HG02678 (cell line): ENCODE measurements around the gene GINS1.

Source experiments
- ATAC-seq: cut with Tn5 transposase; IDR thresholded peaks from one replicate; pipeline ENCODE4 v1.9.1; 2021; ENCODE audit warnings: mild to moderate bottlenecking, moderate library complexity; ENCODE audit not compliant: unreplicated experiment

GINS1 gene

GRCh38 chr20:25476106-25477013 lies 68.9 kb downstream of the GINS1 start:
- no peak for ATAC-seq

- no peak for ATAC-seq
Observed at GRCh38 chr20:25477014-25477882, 69.8 kb downstream of the GINS1 start.

GRCh38 chr20:25478889-25479568 lies 71.6 kb downstream of the GINS1 start:
- no peak for ATAC-seq

DNA sequence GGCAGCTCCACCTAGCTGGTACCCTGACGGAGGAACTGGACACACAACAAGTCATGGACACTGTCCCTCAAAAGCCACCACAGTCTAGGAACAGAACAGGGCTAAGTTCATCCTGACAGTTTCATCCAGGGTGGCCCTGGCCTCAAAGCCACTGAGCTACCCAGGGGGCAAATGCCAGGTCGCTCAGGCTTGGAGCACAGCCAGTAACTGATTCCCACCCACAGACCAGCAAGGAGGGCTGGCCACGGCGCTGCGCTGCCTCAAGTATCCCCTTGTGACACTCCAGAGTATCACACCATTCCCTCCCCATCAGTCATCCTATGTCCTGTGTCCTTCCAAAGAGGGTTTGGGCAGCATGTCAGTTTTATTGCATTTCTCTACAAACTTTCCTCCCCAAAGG lies 72.2 kb downstream of the GINS1 start:
- no peak for ATAC-seq

- no peak for ATAC-seq
Observed at GRCh38 chr20:25480156-25480555, 72.7 kb downstream of the GINS1 start.

GRCh38 chr20:25480797-25481196 lies 73.3 kb downstream of the GINS1 start:
- no peak for ATAC-seq

- ATAC-seq = no peak
Observed at GRCh38 chr20:25481235-25481917, 73.9 kb downstream of the GINS1 start.

DNA sequence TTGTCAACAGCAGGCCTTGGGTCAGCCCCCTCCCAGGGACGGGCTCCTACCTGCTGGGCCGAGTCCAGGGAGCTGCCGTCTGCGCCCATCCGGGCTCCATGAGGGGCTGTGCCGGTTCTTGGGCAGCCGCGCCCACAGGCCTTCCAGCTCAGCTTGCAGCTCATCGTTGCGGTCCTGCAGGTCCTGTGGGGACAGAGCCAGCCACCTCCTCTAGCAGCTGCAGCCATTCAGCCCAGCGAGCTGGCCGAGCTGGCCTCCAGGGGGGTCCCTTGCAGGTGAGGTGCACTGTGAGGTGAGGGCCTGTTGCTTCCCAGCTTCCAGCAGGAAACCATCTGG lies 74.4 kb downstream of the GINS1 start:
- ATAC-seq = no peak

- ATAC-seq = no peak
Observed at GRCh38 chr20:25483431-25484132, 76.1 kb downstream of the GINS1 start.

GRCh38 chr20:25484224-25484846 lies 76.9 kb downstream of the GINS1 start:
- no peak for ATAC-seq

DNA sequence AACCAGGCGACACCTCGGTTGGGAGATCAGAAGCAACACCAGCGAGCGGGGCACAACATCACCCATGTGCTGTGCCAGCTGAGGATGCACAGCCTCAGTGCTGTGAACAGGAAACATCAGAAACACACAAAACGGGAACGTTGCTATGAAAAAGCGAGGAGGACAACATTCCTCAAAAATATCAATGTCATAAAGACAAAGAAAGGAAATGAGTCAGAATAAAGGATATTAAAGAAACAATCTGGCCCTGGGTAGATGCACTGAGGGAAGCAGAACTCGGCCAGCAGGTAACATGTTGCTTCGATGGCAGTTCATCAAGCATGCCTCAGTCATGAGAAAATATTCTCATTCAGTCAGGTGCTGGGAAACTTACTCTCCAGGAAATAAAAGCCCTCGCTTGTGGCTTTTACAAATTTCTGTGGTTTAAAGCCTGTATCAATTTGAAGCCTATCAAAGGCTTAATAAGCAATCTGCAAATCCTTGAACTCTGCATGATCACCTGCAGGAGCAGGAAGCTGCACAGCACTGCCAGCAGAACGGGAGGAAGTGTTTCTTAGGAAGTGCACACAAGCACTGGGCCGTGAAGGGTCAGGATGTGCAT lies 77.5 kb downstream of the GINS1 start:
- ATAC-seq = no peak

GRCh38 chr20:25485872-25486271 lies 78.4 kb downstream of the GINS1 start:
- ATAC-seq = no peak

DNA sequence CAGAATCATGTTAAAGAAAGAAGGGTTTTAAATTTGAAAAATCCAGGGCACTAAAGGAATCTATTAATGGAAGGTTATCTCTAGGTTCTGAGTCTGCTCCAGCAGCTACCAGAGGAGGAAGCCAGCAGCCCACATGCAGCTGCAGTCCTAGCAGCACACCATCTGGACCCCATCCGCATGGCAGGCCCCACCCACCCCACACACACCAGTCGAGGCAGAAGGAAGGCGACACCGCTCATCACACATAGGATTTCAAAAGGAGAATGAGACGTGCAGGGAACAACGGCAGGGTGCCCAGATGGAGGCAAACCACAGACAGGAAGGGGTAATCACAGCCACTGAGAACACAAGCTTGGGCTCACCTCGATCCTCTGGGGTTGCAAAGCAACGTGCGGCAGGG lies 78.9 kb downstream of the GINS1 start:
- ATAC-seq = no peak

DNA sequence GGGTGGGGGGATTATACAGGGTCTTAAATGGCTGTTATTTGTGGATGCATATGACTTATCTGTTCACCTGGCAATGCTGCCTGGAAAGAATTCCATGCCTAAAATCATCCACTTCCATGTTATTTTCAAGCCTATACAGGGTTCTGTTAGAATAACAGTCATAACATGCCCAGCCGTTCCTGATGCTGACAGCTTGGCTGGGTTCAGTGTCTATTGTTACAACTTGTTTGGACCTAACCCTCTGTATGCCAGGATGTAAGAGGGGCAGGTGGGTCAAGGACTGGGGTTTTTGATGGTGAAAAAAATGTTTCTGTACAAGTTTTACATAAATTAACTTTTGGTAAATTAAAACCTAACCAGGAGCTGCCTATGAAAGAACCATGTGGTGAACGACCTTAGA lies 79.8 kb downstream of the GINS1 start:
- no peak for ATAC-seq

DNA sequence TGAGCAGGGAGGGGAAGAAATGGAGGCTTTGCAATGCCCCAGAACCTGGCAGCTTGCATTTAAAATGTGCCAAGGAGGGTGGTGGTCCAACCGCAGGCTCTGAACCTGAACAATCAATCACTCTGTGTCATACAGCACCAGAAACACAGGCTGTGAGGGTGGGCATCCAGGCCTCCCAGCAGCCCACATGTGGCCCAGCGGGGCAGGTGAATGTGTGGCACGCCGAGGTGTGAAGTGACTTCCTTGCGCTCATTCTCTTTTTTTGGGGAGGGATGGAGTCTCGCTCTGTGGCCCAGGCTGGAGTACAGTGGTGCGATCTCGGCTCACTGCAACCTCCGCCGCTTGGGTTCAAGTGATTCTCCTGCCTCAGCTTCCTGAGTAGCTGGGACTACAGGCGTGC lies 80.5 kb downstream of the GINS1 start:
- ATAC-seq = no peak

DNA sequence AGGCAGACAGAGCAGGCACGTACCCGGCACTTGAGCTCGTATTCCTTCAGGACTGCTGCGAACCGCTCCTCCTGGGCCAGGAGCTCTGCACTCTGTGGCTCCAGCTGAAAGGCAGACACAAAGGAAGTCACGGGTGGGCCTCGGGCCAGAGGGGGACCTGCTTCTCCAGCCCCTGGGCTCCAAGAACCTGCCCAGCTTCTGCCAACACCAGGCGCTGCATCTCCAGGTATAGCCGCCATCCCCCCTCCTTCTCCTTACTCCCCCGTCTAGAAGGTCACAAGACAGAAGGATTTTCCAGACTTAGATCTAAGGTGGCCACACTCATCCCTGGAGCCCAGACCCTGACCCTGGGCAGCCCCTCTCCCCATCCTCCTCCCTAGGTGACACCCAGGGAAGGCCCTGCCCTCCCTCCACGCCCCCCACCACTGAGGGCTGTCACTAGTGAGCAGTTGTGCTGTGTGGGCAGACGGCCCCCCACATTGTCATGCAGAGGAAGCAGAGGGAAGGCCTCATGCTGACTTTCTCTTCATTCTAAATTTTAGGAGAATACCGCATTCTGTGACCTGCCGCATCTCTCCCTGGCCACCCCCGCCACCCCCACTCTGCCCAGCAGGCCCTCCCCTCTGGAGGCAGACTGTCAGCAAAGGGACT lies 81.9 kb downstream of the GINS1 start:
- no peak for ATAC-seq

GRCh38 chr20:25490656-25491445 lies 83.4 kb downstream of the GINS1 start:
- ATAC-seq = no peak

DNA sequence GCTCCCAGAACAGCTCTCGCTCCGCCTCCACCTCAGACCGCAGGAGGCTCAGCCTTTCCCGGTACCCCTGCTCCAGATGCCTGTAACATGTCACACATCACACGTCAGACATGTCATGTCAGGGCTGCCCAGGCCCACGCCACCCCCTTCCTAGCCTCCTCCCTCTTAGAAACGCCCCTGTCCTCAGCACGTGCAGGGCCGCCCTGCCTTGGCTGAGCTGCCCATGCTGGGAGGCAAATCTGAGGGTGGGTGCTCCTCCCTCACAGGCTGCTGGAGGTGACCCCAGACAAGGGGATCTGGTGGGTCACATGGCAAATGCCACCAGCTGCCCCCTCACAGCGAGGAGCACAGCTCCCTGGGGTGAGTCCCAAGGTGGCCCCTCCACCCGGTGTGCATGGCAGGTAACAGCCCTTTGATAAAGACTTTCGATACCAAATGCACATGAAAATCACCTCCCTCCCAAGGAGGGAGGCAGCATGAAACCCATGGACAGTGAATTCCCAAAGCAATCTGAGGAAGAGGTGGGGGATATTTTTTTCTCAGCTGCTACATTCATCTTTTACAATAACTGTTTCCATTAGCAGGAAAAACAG lies 84.1 kb downstream of the GINS1 start:
- no peak for ATAC-seq
